ENCODE measurements around the gene DNAH14. TPM values are rescaled to one million over a fixed set of nuclear protein-coding genes. Genes with fewer than 3 reads are reported as not detected.
"Not testable (repeated sequence)": the region's sequence is repeated elsewhere in the genome, so short reads cannot be mapped to it uniquely, and the experiment has no call there.

Gene DNAH14
- total RNA-seq, 1 donor from 2014 or later = 14.4 TPM

DNA sequence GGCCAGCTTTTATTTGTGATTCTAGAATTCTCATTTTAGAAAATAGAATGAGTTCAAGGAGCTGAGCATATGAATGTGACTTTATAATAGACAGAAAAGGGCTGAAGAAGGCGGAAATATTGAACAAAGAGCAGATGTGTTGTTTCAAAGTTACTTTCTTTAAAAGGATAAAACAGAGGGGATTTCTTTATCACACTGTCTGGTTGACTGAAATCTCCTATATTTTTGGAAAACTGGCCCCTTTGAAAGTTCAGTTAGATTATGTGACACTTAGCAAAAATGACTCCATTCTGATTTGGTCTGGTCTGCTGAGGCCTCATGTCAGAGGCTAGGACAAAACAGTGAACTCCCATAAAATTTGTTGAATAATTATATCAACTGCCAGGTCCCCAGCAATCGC is 46.4 kb upstream of the DNAH14 start:
- intact Hi-C loops (cut with DNase I) = no loop called here
- TF ChIP-seq, protein P1, sequence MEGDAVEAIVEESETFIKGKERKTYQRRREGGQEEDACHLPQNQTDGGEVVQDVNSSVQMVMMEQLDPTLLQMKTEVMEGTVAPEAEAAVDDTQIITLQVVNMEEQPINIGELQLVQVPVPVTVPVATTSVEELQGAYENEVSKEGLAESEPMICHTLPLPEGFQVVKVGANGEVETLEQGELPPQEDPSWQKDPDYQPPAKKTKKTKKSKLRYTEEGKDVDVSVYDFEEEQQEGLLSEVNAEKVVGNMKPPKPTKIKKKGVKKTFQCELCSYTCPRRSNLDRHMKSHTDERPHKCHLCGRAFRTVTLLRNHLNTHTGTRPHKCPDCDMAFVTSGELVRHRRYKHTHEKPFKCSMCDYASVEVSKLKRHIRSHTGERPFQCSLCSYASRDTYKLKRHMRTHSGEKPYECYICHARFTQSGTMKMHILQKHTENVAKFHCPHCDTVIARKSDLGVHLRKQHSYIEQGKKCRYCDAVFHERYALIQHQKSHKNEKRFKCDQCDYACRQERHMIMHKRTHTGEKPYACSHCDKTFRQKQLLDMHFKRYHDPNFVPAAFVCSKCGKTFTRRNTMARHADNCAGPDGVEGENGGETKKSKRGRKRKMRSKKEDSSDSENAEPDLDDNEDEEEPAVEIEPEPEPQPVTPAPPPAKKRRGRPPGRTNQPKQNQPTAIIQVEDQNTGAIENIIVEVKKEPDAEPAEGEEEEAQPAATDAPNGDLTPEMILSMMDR (IDR thresholded peaks at IDR 0.05) = no peak
- ATAC-seq (no peak), DNase-seq (no peak)
- Histone ChIP-seq H3K4me3 (no peak overlapping the region), H3K4me1 (peaks cover 9% of the 10 kb centered on the region), H3K9me3 (no peaks in the 10 kb centered on the region), H3K27ac (no peak overlapping the region), H3K36me3 (no peaks in the 10 kb centered on the region), H3K27me3 (ENCODE audit: low read depth) (no peaks in the 10 kb centered on the region)

DNA sequence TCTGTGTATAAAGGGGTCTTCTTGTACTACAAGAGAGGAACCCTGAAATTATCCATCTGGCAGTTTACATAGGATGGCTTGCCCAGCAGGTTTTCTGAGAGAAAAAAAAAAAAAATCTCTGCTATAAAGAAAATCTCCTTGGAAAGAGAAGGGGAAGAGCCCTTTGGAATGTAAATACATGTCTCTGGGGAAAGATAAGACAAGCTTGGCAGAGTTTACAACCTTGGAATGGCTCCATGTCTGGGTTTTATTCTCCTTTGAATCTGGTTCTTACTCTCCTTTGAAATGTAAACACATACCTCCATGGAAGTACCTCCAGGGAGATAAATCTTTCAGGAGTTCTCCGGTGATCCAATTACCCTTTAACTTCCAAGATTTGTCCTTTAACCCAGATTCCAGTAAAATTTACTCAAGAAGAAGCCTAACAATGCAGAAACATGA is 45.1 kb upstream of the DNAH14 start:
- H3K36me3 ChIP-seq = no peaks in the 10 kb centered on the region
- intact Hi-C loops (cut with DNase I) = no loop called here
- ATAC-seq = no peak

DNA sequence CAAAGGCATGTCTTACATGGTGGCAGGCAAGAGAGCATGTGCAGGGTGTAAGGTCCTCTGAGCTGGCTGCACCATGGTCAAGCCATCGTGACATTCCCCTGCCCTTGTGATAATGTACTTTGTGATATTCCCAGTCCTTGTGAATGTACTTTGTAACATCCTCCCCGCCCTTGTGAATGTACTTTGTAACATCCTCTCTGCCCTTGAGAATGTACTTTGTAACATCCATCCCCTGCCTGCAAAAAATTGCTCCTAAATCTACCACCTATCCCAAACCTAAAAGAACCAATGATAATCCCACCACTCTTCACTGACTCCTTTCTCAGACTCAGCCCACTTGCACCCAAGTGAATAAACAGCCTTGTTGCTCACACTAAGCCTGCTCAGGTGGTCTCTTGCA is 44.1 kb upstream of the DNAH14 start:
- H3K9me3 ChIP-seq = not testable (repeated sequence)

More for the DNA sequence above, 45.1 kb upstream of the DNAH14 start:
- Histone ChIP-seq H3K27ac (no peak overlapping the region), H3K27me3 (ENCODE audit: low read depth) (no peaks in the 10 kb centered on the region), H3K9me3 (no peaks in the 10 kb centered on the region), H3K4me1 (peaks cover 9% of the 10 kb centered on the region), H3K4me3 (no peak overlapping the region)
- TF ChIP-seq, protein P1 (IDR thresholded peaks at IDR 0.05) = no peak
- no peak for DNase-seq

DNA sequence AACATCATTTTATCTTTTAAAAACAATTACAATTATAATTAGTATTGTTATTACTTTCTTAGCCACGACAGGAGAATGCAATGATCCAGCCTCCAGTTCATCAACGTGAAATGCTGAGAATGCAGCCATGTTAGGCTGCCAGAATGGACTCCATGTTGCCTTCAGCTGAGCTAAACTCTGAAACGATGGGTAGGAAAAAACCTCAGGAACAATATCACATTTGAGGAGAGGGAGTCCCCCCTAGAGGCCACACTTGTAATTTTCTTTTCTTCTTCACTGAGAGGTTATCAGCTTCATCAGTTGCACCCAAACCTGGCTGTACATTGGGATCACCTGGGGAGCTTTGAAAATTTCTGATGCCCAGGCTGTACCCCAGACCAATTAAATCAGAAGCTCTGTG is 34.6 kb upstream of the DNAH14 start:
- TF ChIP-seq, protein P1 (IDR thresholded peaks at IDR 0.05) = no peak
- no peak overlapping the region for H3K4me3 ChIP-seq
- no peaks in the 10 kb centered on the region for H3K27me3 ChIP-seq (ENCODE audit: low read depth)
- peaks cover 6% of the 10 kb centered on the region for H3K9me3 ChIP-seq
- no peak for ATAC-seq
- no peak for DNase-seq
- intact Hi-C loops (cut with DNase I) = no loop called here
- no peaks in the 10 kb centered on the region for H3K4me1 ChIP-seq
- H3K36me3 ChIP-seq = no peaks in the 10 kb centered on the region
- no peak overlapping the region for H3K27ac ChIP-seq

More for the DNA sequence above, 44.1 kb upstream of the DNAH14 start:
- intact Hi-C loops (cut with DNase I); H3K4me3 ChIP-seq; H3K36me3 ChIP-seq; DNase-seq; H3K27me3 ChIP-seq (ENCODE audit: low read depth); H3K4me1 ChIP-seq; H3K27ac ChIP-seq; ATAC-seq: not testable (repeated sequence)

DNA sequence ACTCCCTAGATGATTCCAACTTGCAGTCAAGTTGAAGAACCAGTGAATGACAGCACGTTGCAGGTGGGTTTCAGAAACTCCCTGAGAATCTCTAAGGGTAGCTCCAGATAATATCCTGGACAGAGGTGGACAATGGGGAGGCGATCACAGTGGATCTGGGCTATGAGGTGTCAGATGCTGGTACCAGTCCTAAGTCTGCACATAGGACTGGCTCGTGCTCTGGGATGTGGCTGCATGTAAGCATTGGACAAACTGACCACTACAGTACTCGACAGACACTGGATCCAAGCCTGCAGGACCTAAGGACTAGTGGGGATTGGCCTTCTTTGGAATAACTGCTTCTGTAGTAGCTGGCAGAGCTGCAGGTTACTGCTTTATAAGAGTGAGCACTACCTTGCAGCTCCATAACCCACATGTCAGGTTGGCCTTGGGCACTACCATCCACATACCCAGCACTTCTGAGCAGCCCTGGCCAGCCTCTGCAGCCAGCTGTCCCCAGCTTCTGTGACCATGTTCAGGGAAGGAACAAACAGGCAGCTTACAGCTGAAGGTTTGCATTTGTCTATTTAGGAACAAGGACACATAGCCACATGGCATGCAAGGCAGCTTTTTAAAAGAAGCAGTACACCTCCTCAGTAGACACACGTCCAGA is 33.2 kb upstream of the DNAH14 start:
- no peaks in the 10 kb centered on the region for H3K36me3 ChIP-seq
- ATAC-seq (no peak), DNase-seq (no peak)
- TF ChIP-seq, protein P1 (IDR thresholded peaks at IDR 0.05) = no peak
- no peaks in the 10 kb centered on the region for H3K4me1 ChIP-seq
- intact Hi-C loops (cut with DNase I) = no loop called here
- no peak overlapping the region for H3K27ac ChIP-seq
- H3K9me3 ChIP-seq = peaks cover 6% of the 10 kb centered on the region
- H3K4me3 ChIP-seq = no peak overlapping the region
- H3K27me3 ChIP-seq (ENCODE audit: low read depth) = no peaks in the 10 kb centered on the region

DNA sequence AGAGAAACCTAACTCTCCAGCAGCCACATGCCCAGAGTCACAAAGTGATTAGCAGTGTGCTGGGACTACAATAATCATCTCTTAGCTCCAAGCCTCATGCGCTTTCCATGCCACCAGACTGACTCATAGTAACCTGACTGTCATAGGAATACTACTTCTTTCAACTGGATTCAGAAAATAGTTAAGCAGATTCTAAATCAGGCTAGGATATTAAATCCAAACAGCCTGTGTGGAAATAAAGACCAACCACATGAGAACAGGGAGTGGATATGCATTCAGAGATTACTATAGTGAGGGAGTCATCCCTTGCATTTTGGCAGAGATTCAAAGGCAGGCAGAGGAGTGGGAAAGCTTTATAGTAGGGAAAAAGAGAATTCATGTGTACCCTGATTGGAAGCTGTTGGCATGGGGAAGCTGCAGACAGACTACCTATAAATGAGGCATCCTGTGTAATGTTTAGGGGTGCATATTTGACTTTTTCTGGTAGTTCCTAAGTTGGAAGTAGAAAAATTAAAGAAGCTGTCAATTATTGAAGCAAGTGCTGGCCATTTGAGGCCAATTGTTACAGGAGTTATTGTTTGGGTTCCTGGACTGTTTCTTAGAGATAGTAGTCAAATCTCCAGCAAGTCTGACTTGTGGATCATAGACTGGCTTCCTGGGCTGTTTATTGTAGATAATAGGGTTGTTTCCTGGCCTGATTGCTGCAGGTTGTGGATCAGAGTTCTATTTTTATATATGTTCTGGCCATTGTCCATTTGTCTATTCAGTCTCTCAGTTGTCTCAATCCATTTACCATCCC is 31.7 kb upstream of the DNAH14 start:
- intact Hi-C loops (cut with DNase I) = no loop called here
- no peak overlapping the region for H3K4me3 ChIP-seq
- H3K27me3 ChIP-seq (ENCODE audit: low read depth) = no peaks in the 10 kb centered on the region
- TF ChIP-seq, protein P1 (IDR thresholded peaks at IDR 0.05) = no peak
- DNase-seq = no peak
- no peaks in the 10 kb centered on the region for H3K36me3 ChIP-seq
- no peaks in the 10 kb centered on the region for H3K4me1 ChIP-seq
- H3K27ac ChIP-seq = no peak overlapping the region
- no peak for ATAC-seq
- H3K9me3 ChIP-seq = peaks cover 6% of the 10 kb centered on the region
